Measurements from ENCODE around the gene RPH3AL.

- TF ChIP-seq POLR2A (IDR thresholded peaks at IDR 0.05): no peak
- TF ChIP-seq, protein P1, sequence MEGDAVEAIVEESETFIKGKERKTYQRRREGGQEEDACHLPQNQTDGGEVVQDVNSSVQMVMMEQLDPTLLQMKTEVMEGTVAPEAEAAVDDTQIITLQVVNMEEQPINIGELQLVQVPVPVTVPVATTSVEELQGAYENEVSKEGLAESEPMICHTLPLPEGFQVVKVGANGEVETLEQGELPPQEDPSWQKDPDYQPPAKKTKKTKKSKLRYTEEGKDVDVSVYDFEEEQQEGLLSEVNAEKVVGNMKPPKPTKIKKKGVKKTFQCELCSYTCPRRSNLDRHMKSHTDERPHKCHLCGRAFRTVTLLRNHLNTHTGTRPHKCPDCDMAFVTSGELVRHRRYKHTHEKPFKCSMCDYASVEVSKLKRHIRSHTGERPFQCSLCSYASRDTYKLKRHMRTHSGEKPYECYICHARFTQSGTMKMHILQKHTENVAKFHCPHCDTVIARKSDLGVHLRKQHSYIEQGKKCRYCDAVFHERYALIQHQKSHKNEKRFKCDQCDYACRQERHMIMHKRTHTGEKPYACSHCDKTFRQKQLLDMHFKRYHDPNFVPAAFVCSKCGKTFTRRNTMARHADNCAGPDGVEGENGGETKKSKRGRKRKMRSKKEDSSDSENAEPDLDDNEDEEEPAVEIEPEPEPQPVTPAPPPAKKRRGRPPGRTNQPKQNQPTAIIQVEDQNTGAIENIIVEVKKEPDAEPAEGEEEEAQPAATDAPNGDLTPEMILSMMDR (IDR thresholded peaks at IDR 0.05): no peak
Observed at GRCh38 chr17:173166-173911, 179.3 kb downstream of the RPH3AL start.

All from prostate gland (tissue), 2 donors.